Keratinocyte (primary cell): ENCODE data around the gene FAM114A1.

Experiments
- CTCF ChIP-seq, 3 experiments: IDR thresholded peaks in 1 of 3; conservative IDR thresholded peaks in 1 of 3; optimal IDR thresholded peaks in 1 of 3; 2 replicates in 2 of 3; 3 replicates in 1 of 3; pipeline versions ENCODE3 to v1.5.1; 2011; ENCODE audit warnings: low read length in 3 of 3, mild to moderate bottlenecking in 3 of 3, moderate library complexity in 2 of 3, control low read depth in 1 of 3, inconsistent platforms in 1 of 3; ENCODE audit not compliant: insufficient read depth in 2 of 3; ENCODE audit errors: extremely low read depth in 1 of 3
- EZH2 ChIP-seq: IDR thresholded peaks from one replicate; pipeline ENCODE4 v1.6.1; 2012; ENCODE audit warnings: inconsistent platforms, mild to moderate bottlenecking, low read length, moderate library complexity

- no peak for TF ChIP-seq EZH2
- no peak for TF ChIP-seq CTCF (optimal IDR thresholded peaks at IDR 0.05 in 1 of 3, IDR thresholded peaks at IDR 0.05 in 1 of 3, conservative IDR thresholded peaks at IDR 0.05 in 1 of 3; ENCODE audit: extremely low read depth in 1 of 3, insufficient read depth in 2 of 3, low read length in 3 of 3)
Observed at GRCh38 chr4:38982361-38983095, 114.9 kb downstream of the FAM114A1 start.
